SK-N-SH (cell line): ENCODE data around the gene FANCD2OS. TPM values are rescaled to one million over a fixed set of nuclear protein-coding genes. Genes with fewer than 3 reads are reported as not detected.

Experiments
- CTCF ChIA-PET: fragments of 300-600, 350-600 bp; formaldehyde crosslinking; extraction: SDS; loops from one replicate; lab custom pipeline; 2021; lab: Yijun Ruan, JAX
- POLR2A ChIA-PET: fragments of 350-600 bp; sonication (Branson Sonifier 250); formaldehyde crosslinking; extraction: SDS; loops from one replicate; lab custom pipeline; 2020; ENCODE audit warnings: antibody characterized with exemption, inconsistent platforms; lab: Yijun Ruan, JAX
- DNase-seq: peaks from one replicate; pipeline ENCODE4 v3.0.0; 2012
- H2AFZ ChIP-seq: fragments of 200-600 bp; sonication (generic); 2 replicates; pipeline ENCODE4 v1.8.1; 2016; ENCODE audit warnings: antibody characterized with exemption, mild to moderate bottlenecking, low read depth
- H3F3A ChIP-seq: fragments of 200-600 bp; sonication (generic); replicated peaks from 2 replicates; pipeline ENCODE3; 2016; ENCODE audit warnings: antibody characterized with exemption, mild to moderate bottlenecking; ENCODE audit not compliant: insufficient read depth
- H3K27ac ChIP-seq, 2 experiments: fragments of 200-500 bp in 1 of 2; fragments of 200-600 bp in 1 of 2; sonication (Bioruptor generic) in 1 of 2; sonication (generic), shearing (Covaris generic) in 1 of 2; 2 replicates each; pipeline versions ENCODE4 v1.5.1 to v1.6.1; 2014 to 2016; ENCODE audit warnings: low read depth in 2 of 2, inconsistent platforms in 1 of 2, low read length in 1 of 2, mild to moderate bottlenecking in 1 of 2, mixed read lengths in 1 of 2
- H3K27me3 ChIP-seq: fragments of 200-600 bp; sonication (generic), shearing (Covaris generic); 2 replicates; pipeline ENCODE4 v1.6.1; 2016; ENCODE audit warnings: mixed run types; ENCODE audit not compliant: insufficient read depth
- H3K36me3 ChIP-seq, 2 experiments: fragments of 200-500 bp in 1 of 2; fragments of 200-600 bp in 1 of 2; sonication (Bioruptor generic) in 1 of 2; sonication (generic) in 1 of 2; replicated peaks in 1 of 2; 2 replicates each; pipeline versions ENCODE3 to v1.5.1; 2014 to 2016; ENCODE audit warnings: low read length in 1 of 2, mild to moderate bottlenecking in 1 of 2; ENCODE audit not compliant: insufficient read depth in 2 of 2, control insufficient read depth in 1 of 2
- H3K4me1 ChIP-seq, 2 experiments: fragments of 200-500 bp in 1 of 2; fragments of 200-600 bp in 1 of 2; sonication (Bioruptor generic) in 1 of 2; sonication (generic), shearing (Covaris generic) in 1 of 2; 2 replicates each; pipeline versions ENCODE4 v1.5.1 to v1.6.1; 2014 to 2016; ENCODE audit warnings: low read depth in 1 of 2, low read length in 1 of 2, mixed run types in 1 of 2; ENCODE audit not compliant: insufficient read depth in 2 of 2, control insufficient read depth in 1 of 2
- H3K4me2 ChIP-seq: fragments of 200-600 bp; sonication (generic), shearing (Covaris generic); 2 replicates; pipeline ENCODE4 v1.6.1; 2017; ENCODE audit warnings: mixed run types
- H3K4me3 ChIP-seq, 2 experiments: fragments of 200-500 bp in 1 of 2; fragments of 200-600 bp in 1 of 2; sonication (Bioruptor generic) in 1 of 2; sonication (generic), shearing (Covaris generic) in 1 of 2; 2 replicates each; pipeline versions ENCODE4 v1.5.1 to v1.8.1; 2014 to 2016; ENCODE audit warnings: low read depth in 2 of 2, inconsistent platforms in 1 of 2, low read length in 1 of 2, mild to moderate bottlenecking in 1 of 2, mixed read lengths in 1 of 2, moderate library complexity in 1 of 2
- H3K79me2 ChIP-seq: fragments of 200-600 bp; sonication (generic); 2 replicates; pipeline ENCODE4 v1.8.1; 2017; ENCODE audit warnings: mild to moderate bottlenecking; ENCODE audit not compliant: insufficient read depth
- H3K9ac ChIP-seq: fragments of 200-600 bp; sonication (generic); 2 replicates; pipeline ENCODE4 v1.6.1; 2017; ENCODE audit warnings: mixed run types
- H3K9me2 ChIP-seq: fragments of 200-600 bp; sonication (generic); 2 replicates; pipeline ENCODE4 v1.6.1; 2017; ENCODE audit warnings: mixed run types
- H3K9me3 ChIP-seq: fragments of 200-600 bp; sonication (generic); 2 replicates; pipeline ENCODE4 v1.6.1; 2017; ENCODE audit warnings: mixed run types, mild to moderate bottlenecking, moderate library complexity
- H4K20me1 ChIP-seq: fragments of 200-600 bp; sonication (generic); 2 replicates; pipeline ENCODE4 v1.6.1; 2017; ENCODE audit warnings: mild to moderate bottlenecking, mixed run types; ENCODE audit not compliant: insufficient read depth
- CHD2 ChIP-seq: fragments of 150-350 bp; IDR thresholded peaks from 2 replicates; pipeline ENCODE4 v1.6.1; 2018; ENCODE audit warnings: low read length; ENCODE audit not compliant: partially characterized antibody
- EP300 ChIP-seq, 2 experiments: IDR thresholded peaks; 2 replicates each; pipeline versions ENCODE4 v1.4.0 to v1.6.1; 2012; ENCODE audit warnings: borderline replicate concordance in 1 of 2, low read depth in 1 of 2, low read length in 1 of 2
- EZH2phosphoT487 ChIP-seq: fragments of 200-600 bp; sonication (generic); IDR thresholded peaks from 2 replicates; pipeline ENCODE4 v1.6.1; 2017; ENCODE audit warnings: low read depth, mixed run types, mild to moderate bottlenecking, antibody characterized with exemption, moderate library complexity, borderline replicate concordance
- FOXJ3 ChIP-seq: sonication (generic); formaldehyde crosslinking; IDR thresholded peaks from 2 replicates; pipeline ENCODE4 v1.5.1; 2020; ENCODE audit warnings: mild to moderate bottlenecking, missing genetic modification reagents
- GATA2 ChIP-seq: sonication (generic); formaldehyde crosslinking; IDR thresholded peaks from 2 replicates; pipeline ENCODE4 v1.5.0; 2020; ENCODE audit warnings: mild to moderate bottlenecking, missing genetic modification reagents
- JUND ChIP-seq: IDR thresholded peaks from 2 replicates; pipeline ENCODE4 v1.4.0; 2012
- MXI1 ChIP-seq: IDR thresholded peaks from 2 replicates; pipeline ENCODE4 v1.6.1; 2012; ENCODE audit warnings: mild to moderate bottlenecking, low read depth, low read length, improper control_type of control experiment
- NFIC ChIP-seq: IDR thresholded peaks from 2 replicates; pipeline ENCODE4 v1.4.0; 2012; ENCODE audit warnings: borderline replicate concordance
- POLR2AphosphoS5 ChIP-seq: IDR thresholded peaks from 2 replicates; pipeline ENCODE4 v1.6.1; 2012; ENCODE audit warnings: low read depth, low read length
- RFX5 ChIP-seq: IDR thresholded peaks from 2 replicates; pipeline ENCODE4 v1.6.1; 2012; ENCODE audit warnings: mild to moderate bottlenecking, improper control_type of control experiment, low read length
- RXRA ChIP-seq: IDR thresholded peaks from 2 replicates; pipeline ENCODE4 v1.4.0; 2012; ENCODE audit warnings: low read depth, mild to moderate bottlenecking, borderline replicate concordance
- SIN3A ChIP-seq: IDR thresholded peaks from 2 replicates; pipeline ENCODE4 v1.6.1; 2012; ENCODE audit warnings: low read depth, mild to moderate bottlenecking, low read length, moderate library complexity, borderline replicate concordance
- SMC3 ChIP-seq: IDR thresholded peaks from 2 replicates; pipeline ENCODE4 v1.6.1; 2012; ENCODE audit warnings: low read depth, low read length, improper control_type of control experiment
- TAF1 ChIP-seq: IDR thresholded peaks from 2 replicates; pipeline ENCODE4 v1.6.1; 2012; ENCODE audit warnings: low read depth, mild to moderate bottlenecking, low read length, moderate library complexity, borderline replicate concordance
- YY1 ChIP-seq: IDR thresholded peaks from 2 replicates; pipeline ENCODE4 v1.4.0; 2012; ENCODE audit warnings: low read depth, mild to moderate bottlenecking
- WGBS: methylation state at CpG from one replicate; pipeline ENCODE4 v1.1.6; 2017; ENCODE audit warnings: low lambda C conversion rate; 5-methylcytosine and 5-hydroxymethylcytosine counted together
- polyA plus RNA-seq, 3 experiments: library from polyadenylated mRNA; depleted of rRNA; stranded (reverse); fragments of >200 nt; gene quantifications; 2 replicates each; pipeline ENCODE4 v1.2.3, GENCODE V29; 2012
- TF ChIP-seq, protein P1 (sequence below): IDR thresholded peaks from 2 replicates; pipeline ENCODE4 v1.4.0; 2012; ENCODE audit warnings: low read depth
- TF ChIP-seq, protein P2 (sequence below): fragments of 150-350 bp; IDR thresholded peaks from 2 replicates; pipeline ENCODE4 v1.6.1; 2016; ENCODE audit warnings: mild to moderate bottlenecking, low read depth, low read length
- TF ChIP-seq, protein P3 (sequence below): IDR thresholded peaks from 2 replicates; pipeline ENCODE4 v1.4.0; 2012; ENCODE audit warnings: low read depth, borderline replicate concordance
- TF ChIP-seq, protein P4 (sequence below): IDR thresholded peaks from 2 replicates; pipeline ENCODE4 v1.4.0; 2012; ENCODE audit warnings: low read depth, borderline replicate concordance
- TF ChIP-seq, protein P5 (sequence below): fragments of 150-350 bp; IDR thresholded peaks from 2 replicates; pipeline ENCODE4 v1.6.1; 2017; ENCODE audit warnings: antibody characterized with exemption, low read length, low read depth, borderline replicate concordance

FANCD2OS gene
- polyA plus RNA-seq, 1 of the 3 experiments (the other 2 are of a cell fraction), result not detected

DNA sequence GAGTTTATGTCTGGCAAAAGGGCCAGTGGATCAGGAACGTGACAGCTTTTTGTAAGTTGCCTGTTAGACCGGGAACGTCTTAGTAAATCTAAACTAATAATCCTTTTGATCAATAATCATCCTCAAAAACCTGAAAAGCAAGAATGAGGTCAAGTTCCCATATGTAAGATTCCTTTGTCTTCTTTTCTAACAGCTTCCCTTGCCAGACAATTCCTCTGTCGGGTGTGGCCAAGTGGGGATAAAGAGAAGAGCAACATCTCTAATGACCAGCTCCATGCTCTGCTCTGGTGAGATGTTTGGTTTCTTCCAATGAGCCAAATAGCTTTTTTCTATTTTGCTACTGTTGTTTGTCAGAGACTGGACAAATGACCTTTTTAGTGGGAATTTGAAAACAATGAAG, 19.8 kb downstream of the FANCD2OS start:
- H3K9ac ChIP-seq, result no peak overlapping the region
- H3K9me2 ChIP-seq, result no peaks in the 10 kb centered on the region
- TF ChIP-seq MXI1 (no peak), RFX5 (no peak), POLR2AphosphoS5 (no peak), CHD2 (no peak), YY1 (no peak), GATA2 (no peak), RXRA (no peak), EZH2phosphoT487 (no peak), JUND (no peak)
- TF ChIP-seq, protein P1, sequence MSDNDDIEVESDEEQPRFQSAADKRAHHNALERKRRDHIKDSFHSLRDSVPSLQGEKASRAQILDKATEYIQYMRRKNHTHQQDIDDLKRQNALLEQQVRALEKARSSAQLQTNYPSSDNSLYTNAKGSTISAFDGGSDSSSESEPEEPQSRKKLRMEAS, result no peak
- TF ChIP-seq, protein P2, sequence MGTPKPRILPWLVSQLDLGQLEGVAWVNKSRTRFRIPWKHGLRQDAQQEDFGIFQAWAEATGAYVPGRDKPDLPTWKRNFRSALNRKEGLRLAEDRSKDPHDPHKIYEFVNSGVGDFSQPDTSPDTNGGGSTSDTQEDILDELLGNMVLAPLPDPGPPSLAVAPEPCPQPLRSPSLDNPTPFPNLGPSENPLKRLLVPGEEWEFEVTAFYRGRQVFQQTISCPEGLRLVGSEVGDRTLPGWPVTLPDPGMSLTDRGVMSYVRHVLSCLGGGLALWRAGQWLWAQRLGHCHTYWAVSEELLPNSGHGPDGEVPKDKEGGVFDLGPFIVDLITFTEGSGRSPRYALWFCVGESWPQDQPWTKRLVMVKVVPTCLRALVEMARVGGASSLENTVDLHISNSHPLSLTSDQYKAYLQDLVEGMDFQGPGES, result no peak
- TF ChIP-seq, protein P3, sequence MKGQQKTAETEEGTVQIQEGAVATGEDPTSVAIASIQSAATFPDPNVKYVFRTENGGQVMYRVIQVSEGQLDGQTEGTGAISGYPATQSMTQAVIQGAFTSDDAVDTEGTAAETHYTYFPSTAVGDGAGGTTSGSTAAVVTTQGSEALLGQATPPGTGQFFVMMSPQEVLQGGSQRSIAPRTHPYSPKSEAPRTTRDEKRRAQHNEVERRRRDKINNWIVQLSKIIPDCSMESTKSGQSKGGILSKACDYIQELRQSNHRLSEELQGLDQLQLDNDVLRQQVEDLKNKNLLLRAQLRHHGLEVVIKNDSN, result no peak
- peaks cover 6 to 12% of the 10 kb centered on the region in 2 experiments for H3K36me3 ChIP-seq
- no peaks in the 10 kb centered on the region for H3K9me3 ChIP-seq
- H3K27me3 ChIP-seq, result no peaks in the 10 kb centered on the region
- no peak overlapping the region for H3K4me3 ChIP-seq
- H3F3A ChIP-seq, result no peaks in the 10 kb centered on the region
- POLR2A ChIA-PET, result no interaction called here
- CTCF ChIA-PET, result interaction anchor here (1.5 kb wide), 1 partner anchor 33 kb away, joined by 3 read pairs; no protein-coding TSS in a partner anchor
- WGBS, result 93% methylated on average over 4 of the region's 4 CpGs
- H3K4me1 ChIP-seq, result no peaks in the 10 kb centered on the region
- no peaks in the 10 kb centered on the region for H4K20me1 ChIP-seq
- H3K4me2 ChIP-seq, result no peak overlapping the region
- H3K27ac ChIP-seq, result no peak overlapping the region
- no peak for DNase-seq
- no peak overlapping the region for H2AFZ ChIP-seq
- H3K79me2 ChIP-seq, result no peaks in the 10 kb centered on the region

DNA sequence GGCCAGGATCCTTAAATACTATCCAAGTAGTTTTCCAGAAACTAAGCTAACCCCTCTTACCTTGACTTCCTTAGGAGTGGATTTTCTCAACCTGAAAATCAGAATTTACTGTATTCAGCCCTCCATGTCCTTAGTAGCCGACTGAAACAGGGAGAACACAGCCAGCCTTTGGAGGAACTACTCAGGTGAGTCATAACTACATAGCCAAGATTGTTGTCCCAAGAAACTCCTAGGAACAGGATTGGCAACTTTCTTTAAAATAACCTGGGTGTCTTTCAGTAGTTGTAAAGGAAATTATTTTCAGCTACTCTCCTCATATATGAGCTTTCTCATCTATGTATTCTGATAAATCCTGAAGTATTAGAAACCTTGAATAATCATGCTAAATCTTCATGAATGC, 22.3 kb downstream of the FANCD2OS start:
- Histone ChIP-seq H3K79me2 (no peaks in the 10 kb centered on the region), H3F3A (no peaks in the 10 kb centered on the region), H3K4me1 (no peaks in the 10 kb centered on the region; a peak in 1 of 4 replicates), H3K27ac (no peak overlapping the region), H3K9me3 (no peaks in the 10 kb centered on the region), H4K20me1 (no peaks in the 10 kb centered on the region)
- CTCF ChIA-PET, result interaction anchor here (0.7 kb wide), 1 partner anchor 28 kb away, joined by 3 read pairs; no protein-coding TSS in a partner anchor
- 92% methylated on average over 1 of the region's 1 CpG for WGBS
- TF ChIP-seq JUND, result no peak
- TF ChIP-seq SMC3, result no peak
- no peak for TF ChIP-seq RFX5
- TF ChIP-seq, protein P4, sequence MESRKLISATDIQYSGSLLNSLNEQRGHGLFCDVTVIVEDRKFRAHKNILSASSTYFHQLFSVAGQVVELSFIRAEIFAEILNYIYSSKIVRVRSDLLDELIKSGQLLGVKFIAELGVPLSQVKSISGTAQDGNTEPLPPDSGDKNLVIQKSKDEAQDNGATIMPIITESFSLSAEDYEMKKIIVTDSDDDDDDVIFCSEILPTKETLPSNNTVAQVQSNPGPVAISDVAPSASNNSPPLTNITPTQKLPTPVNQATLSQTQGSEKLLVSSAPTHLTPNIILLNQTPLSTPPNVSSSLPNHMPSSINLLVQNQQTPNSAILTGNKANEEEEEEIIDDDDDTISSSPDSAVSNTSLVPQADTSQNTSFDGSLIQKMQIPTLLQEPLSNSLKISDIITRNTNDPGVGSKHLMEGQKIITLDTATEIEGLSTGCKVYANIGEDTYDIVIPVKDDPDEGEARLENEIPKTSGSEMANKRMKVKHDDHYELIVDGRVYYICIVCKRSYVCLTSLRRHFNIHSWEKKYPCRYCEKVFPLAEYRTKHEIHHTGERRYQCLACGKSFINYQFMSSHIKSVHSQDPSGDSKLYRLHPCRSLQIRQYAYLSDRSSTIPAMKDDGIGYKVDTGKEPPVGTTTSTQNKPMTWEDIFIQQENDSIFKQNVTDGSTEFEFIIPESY, result no peak
- TF ChIP-seq, protein P5, sequence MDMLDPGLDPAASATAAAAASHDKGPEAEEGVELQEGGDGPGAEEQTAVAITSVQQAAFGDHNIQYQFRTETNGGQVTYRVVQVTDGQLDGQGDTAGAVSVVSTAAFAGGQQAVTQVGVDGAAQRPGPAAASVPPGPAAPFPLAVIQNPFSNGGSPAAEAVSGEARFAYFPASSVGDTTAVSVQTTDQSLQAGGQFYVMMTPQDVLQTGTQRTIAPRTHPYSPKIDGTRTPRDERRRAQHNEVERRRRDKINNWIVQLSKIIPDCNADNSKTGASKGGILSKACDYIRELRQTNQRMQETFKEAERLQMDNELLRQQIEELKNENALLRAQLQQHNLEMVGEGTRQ, result no peak
- TF ChIP-seq TAF1, result no peak
- TF ChIP-seq EP300 (IDR thresholded peaks at IDR 0.05; ENCODE audit: borderline replicate concordance in 1 of 2, low read depth in 1 of 2, low read length in 1 of 2), result no peak
- no peak for TF ChIP-seq SIN3A
- TF ChIP-seq, protein P3, result no peak
- TF ChIP-seq FOXJ3 (CRISPR knock-in tag), result no peak
- no peak for TF ChIP-seq NFIC
- TF ChIP-seq, all 33 proteins: peak for 0
- no peak overlapping the region for H2AFZ ChIP-seq
- POLR2A ChIA-PET, result no interaction called here
- H3K36me3 ChIP-seq, result peaks cover 14% of the 10 kb centered on the region in 2 experiments
- no peaks in the 10 kb centered on the region for H3K27me3 ChIP-seq
- H3K9ac ChIP-seq, result no peak overlapping the region
- H3K9me2 ChIP-seq, result no peaks in the 10 kb centered on the region
- H3K4me3 ChIP-seq, result no peak overlapping the region
- no peak for DNase-seq
- no peak overlapping the region for H3K4me2 ChIP-seq
